ENCODE data around the gene SLC39A12.

- TF ChIP-seq CTCF (IDR thresholded peaks at IDR 0.05 in 4 of 5, conservative IDR thresholded peaks at IDR 0.05 in 1 of 5) (no peak), POLR2A (IDR thresholded peaks at IDR 0.05) (no peak)
These were observed 130.7 kb downstream of the SLC39A12 start for GRCh38 chr10:18082381-18082780.
